ENCODE measurements around the gene CCL13. TPM values are rescaled to one million over a fixed set of nuclear protein-coding genes. Genes with fewer than 3 reads are reported as not detected.

Gene CCL13
- total and polyA plus RNA-seq, 2 of the 8 experiments (the other 6 are each of a cell fraction or from before 2014, with no cell fraction given): not detected

DNA sequence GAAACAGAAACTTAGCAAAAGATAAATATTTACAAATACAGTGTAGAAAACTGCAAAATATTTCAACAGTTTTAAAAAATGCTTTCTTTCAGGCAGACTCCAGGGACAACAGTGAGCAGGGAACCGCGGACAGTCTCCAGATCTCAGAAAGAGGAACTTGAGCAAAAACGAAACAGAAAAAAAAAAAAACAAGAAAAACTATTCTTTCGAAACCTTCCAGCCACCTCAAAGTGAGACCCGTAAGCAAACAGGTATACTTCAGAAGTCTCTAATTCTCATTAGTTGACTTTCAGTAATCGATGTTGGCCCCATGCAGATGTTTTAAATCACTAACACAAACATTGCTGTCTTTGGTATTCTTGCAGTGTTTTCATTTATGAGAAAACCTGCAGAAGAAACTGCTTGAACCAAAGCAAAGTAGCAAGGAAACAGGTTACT lies 22.4 kb downstream of the CCL13 start:
- Histone ChIP-seq H3K9ac (replicated peaks in 1 of 4; ENCODE audit: extremely low read depth in 1 of 4, low read depth in 3 of 4, low read length in 3 of 4) (no peak overlapping the region), H4K5ac (ENCODE audit: insufficient read length, low read depth, low read length) (no peak overlapping the region), H2BK12ac (ENCODE audit: low read depth, low read length) (no peak overlapping the region), H3K23me2 (ENCODE audit: low read depth, low read length) (no peaks in the 10 kb centered on the region), H3K18ac (ENCODE audit: extremely low read depth, low read length) (no peak overlapping the region), H3K4me3 (ENCODE audit: extremely low read depth in 1 of 4, insufficient read depth in 2 of 4, low read depth in 3 of 4, low read length in 4 of 4) (no peak overlapping the region), H3K4me2 (ENCODE audit: insufficient read depth in 1 of 2, low read depth in 2 of 2, low read length in 2 of 2) (no peak overlapping the region), H3K79me2 (ENCODE audit: control insufficient read depth in 1 of 2, insufficient read depth in 2 of 2, low read length in 2 of 2) (no peaks in the 10 kb centered on the region), H2BK20ac (ENCODE audit: low read length) (no peak overlapping the region), H4K20me1 (replicated peaks in 1 of 2; ENCODE audit: control insufficient read depth in 1 of 2, insufficient read depth in 2 of 2, low read length in 2 of 2) (no peaks in the 10 kb centered on the region), H3K4me1 (replicated peaks in 1 of 4; ENCODE audit: control insufficient read depth in 3 of 4, insufficient read depth in 4 of 4, low read length in 3 of 4) (no peaks in the 10 kb centered on the region), H4K91ac (replicated peaks; ENCODE audit: insufficient read length, low read length) (no peak overlapping the region), H4K8ac (ENCODE audit: extremely low read depth, insufficient read depth, low read length) (no peak overlapping the region), H2AFZ (ENCODE audit: low read length) (no peak overlapping the region), H3K4ac (replicated peaks; ENCODE audit: insufficient read length, low read depth, low read length) (no peak overlapping the region), H3K79me1 (ENCODE audit: low read depth, low read length) (no peaks in the 10 kb centered on the region), H3K27ac (ENCODE audit: low read depth, low read length) (no peak overlapping the region), H2BK5ac (ENCODE audit: low read depth, low read length) (no peak overlapping the region), H3K27me3 (replicated peaks in 1 of 4; ENCODE audit: control insufficient read depth in 3 of 4, extremely low read depth in 1 of 4, insufficient read depth in 3 of 4, low read length in 3 of 4) (no peaks in the 10 kb centered on the region), H3K23ac (ENCODE audit: insufficient read length) (no peak overlapping the region), H3K9me3 (ENCODE audit: insufficient read depth in 2 of 2, low read depth in 1 of 2, low read length in 1 of 2) (no peaks in the 10 kb centered on the region), H3K36me3 (ENCODE audit: control insufficient read depth in 2 of 4, insufficient read depth in 4 of 4, low read length in 3 of 4) (no peaks in the 10 kb centered on the region), H2BK120ac (replicated peaks; ENCODE audit: low read depth, low read length) (no peak overlapping the region), H3K14ac (ENCODE audit: insufficient read length) (no peak overlapping the region), H2BK15ac (ENCODE audit: low read length) (no peak overlapping the region), H3K56ac (replicated peaks; ENCODE audit: insufficient read length, low read depth, low read length) (no peak overlapping the region), H2AK5ac (ENCODE audit: low read depth, low read length) (no peak overlapping the region)
- CTCF ChIA-PET (ENCODE audit: partially characterized antibody): no interaction called here
- DNase-seq (ENCODE audit: low read depth in 1 of 2, low spot score in 2 of 2) (no peak), FAIRE-seq (no peak)
- POLR2A ChIA-PET (ENCODE audit: partially characterized antibody): no interaction called here
- TF ChIP-seq KDM4A (IDR thresholded peaks at IDR 0.05; ENCODE audit: low read depth, low read length, severe bottlenecking) (no peak), ASH2L (IDR thresholded peaks at IDR 0.05; ENCODE audit: low read length) (no peak), EP300 (IDR thresholded peaks at IDR 0.05; ENCODE audit: borderline replicate concordance in 1 of 2, low read depth in 2 of 2, low read length in 2 of 2) (no peak), NRF1 (IDR thresholded peaks at IDR 0.05; ENCODE audit: low read depth, low read length) (no peak), EGR1 (IDR thresholded peaks at IDR 0.05; ENCODE audit: borderline replicate concordance, low read depth, low read length) (no peak)
- 95% methylated on average over 6 of the region's 6 CpGs; no CpG with 5 or more reads in 1 of the 2 experiments for WGBS, 2 experiments (ENCODE audit: extremely low coverage in 1 of 2, insufficient coverage in 1 of 2, insufficient read length in 1 of 2, insufficient replicate concordance in 2 of 2, low coverage in 1 of 2, low lambda C conversion rate in 2 of 2, missing lambda C conversion rate in 1 of 2)
